Measurements from ENCODE around the gene CIITA.

DNA sequence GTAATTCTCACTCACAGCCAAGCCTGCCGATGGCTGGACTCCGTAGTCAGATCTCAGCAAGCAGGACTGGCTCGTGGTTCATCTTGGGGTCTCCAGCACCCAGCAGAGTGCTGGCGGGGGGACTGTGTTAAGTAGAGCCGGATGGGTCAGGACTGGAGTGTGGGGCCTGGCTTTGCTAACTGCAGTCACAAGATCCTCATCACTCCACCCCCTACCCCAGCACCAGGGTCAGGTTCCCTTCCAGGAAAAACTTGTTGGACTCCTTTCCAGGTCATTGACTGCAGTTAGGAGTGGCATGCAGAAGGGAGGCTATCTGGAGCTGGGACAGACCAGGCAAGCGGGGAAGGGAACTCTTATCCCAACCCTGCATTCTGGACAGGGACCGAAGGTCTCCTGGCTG lies 6.0 kb downstream of the CIITA start:
- TF ChIP-seq, protein P1, sequence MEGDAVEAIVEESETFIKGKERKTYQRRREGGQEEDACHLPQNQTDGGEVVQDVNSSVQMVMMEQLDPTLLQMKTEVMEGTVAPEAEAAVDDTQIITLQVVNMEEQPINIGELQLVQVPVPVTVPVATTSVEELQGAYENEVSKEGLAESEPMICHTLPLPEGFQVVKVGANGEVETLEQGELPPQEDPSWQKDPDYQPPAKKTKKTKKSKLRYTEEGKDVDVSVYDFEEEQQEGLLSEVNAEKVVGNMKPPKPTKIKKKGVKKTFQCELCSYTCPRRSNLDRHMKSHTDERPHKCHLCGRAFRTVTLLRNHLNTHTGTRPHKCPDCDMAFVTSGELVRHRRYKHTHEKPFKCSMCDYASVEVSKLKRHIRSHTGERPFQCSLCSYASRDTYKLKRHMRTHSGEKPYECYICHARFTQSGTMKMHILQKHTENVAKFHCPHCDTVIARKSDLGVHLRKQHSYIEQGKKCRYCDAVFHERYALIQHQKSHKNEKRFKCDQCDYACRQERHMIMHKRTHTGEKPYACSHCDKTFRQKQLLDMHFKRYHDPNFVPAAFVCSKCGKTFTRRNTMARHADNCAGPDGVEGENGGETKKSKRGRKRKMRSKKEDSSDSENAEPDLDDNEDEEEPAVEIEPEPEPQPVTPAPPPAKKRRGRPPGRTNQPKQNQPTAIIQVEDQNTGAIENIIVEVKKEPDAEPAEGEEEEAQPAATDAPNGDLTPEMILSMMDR (IDR thresholded peaks at IDR 0.05; ENCODE audit: low read length) = no peak
- no peak for TF ChIP-seq EZH2 (IDR thresholded peaks at IDR 0.05; ENCODE audit: borderline replicate concordance, low read length)
